ENCODE data around the gene CSNK1G1. TPM values are rescaled to one million over a fixed set of nuclear protein-coding genes. Genes with fewer than 3 reads are reported as not detected.

Gene CSNK1G1
- total and polyA plus RNA-seq, 10 donors, result 2.0 to 27.1 (median 19.3) TPM

DNA sequence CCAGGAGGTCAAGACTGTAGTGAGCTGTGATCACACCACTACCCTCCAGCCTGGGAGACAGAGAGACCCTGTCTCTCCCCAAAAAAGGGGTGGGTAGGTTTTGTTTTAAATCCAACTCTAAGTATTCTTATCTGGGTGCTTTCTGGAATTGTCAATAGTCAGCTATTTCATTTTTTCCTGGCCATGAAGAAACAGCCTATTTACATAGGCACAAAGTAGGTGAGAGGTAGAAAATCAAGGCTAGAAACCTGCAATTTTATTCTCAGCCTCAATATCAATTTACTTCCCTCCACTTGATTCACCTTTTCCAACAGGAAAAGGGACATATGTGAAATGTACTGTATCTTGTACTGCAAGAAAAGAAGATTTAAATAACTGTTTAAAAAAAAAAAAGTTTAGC lies 45.9 kb downstream of the CSNK1G1 start:
- H3K9me3 ChIP-seq, result no peaks in the 10 kb centered on the region
- TF ChIP-seq POLR2AphosphoS5 (IDR thresholded peaks at IDR 0.05) (no peak), CTCF (IDR thresholded peaks at IDR 0.05 in 8 of 11, conservative IDR thresholded peaks at IDR 0.05 in 3 of 11) (no peak), POLR2A (IDR thresholded peaks at IDR 0.05) (no peak)
- no peaks in the 10 kb centered on the region for H3K36me3 ChIP-seq
- no peak overlapping the region for H3K4me3 ChIP-seq
- no peak overlapping the region for H3K27ac ChIP-seq
- DNase-seq, result no peak
- intact Hi-C loops (cut with DNase I; ENCODE audit: low total_unique reads), result no loop called here
- H3K27me3 ChIP-seq (replicated peaks in 1 of 7), result no peaks in the 10 kb centered on the region
- no peaks in the 10 kb centered on the region for H3K4me1 ChIP-seq

DNA sequence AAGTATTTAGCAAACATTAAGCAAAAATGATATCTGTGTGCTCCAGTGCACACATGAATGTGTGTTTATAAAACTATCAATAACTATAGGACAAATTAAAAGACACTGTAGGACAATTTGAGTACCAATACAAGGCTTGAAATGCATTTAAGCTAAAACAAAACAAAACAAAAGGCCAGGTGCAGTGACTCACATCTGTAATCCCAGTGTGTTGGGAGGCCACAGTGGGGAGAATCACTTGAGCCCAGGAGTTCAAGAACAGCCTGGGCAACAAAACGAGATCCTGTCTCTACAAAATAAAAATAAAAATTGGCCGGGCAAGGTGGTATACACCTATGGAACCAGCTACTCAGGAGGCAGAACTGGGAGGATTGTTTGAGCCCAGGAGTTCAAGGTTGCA lies 50.7 kb downstream of the CSNK1G1 start:
- no peaks in the 10 kb centered on the region for H3K4me1 ChIP-seq
- no peaks in the 10 kb centered on the region for H3K27me3 ChIP-seq (replicated peaks in 1 of 7)
- peaks cover 0 to 24% (median 2%) of the 10 kb centered on the region in 6 donors for H3K36me3 ChIP-seq
- no peak overlapping the region for H3K4me3 ChIP-seq
- TF ChIP-seq CTCF (IDR thresholded peaks at IDR 0.05 in 8 of 11, conservative IDR thresholded peaks at IDR 0.05 in 3 of 11), result no peak
- TF ChIP-seq POLR2A (IDR thresholded peaks at IDR 0.05), result no peak
- TF ChIP-seq POLR2AphosphoS5 (IDR thresholded peaks at IDR 0.05), result no peak
- no peaks in the 10 kb centered on the region for H3K9me3 ChIP-seq
- no peak for DNase-seq
- no peak overlapping the region for H3K27ac ChIP-seq
- 71 to 98% (median 89%) methylated on average over 2 of the region's 2 CpGs for WGBS, 5 donors
- intact Hi-C loops (cut with DNase I; ENCODE audit: low total_unique reads), result no loop called here

- WGBS, 5 donors, result 85 to 98% (median 91%) methylated on average over 2 of the region's 2 CpGs
- TF ChIP-seq POLR2A (IDR thresholded peaks at IDR 0.05) (no peak), POLR2AphosphoS5 (IDR thresholded peaks at IDR 0.05) (no peak), CTCF (IDR thresholded peaks at IDR 0.05 in 8 of 11, conservative IDR thresholded peaks at IDR 0.05 in 3 of 11) (no peak)
- Histone ChIP-seq H3K27me3 (replicated peaks in 1 of 7) (no peaks in the 10 kb centered on the region), H3K9me3 (no peaks in the 10 kb centered on the region), H3K4me1 (peaks cover 0 to 21% (median 0%) of the 10 kb centered on the region in 6 donors), H3K27ac (no peak overlapping the region), H3K36me3 (peaks cover 0 to 4% (median 0%) of the 10 kb centered on the region in 6 donors), H3K4me3 (no peak overlapping the region)
- intact Hi-C loops (cut with DNase I; ENCODE audit: low total_unique reads), result no loop called here
- DNase-seq, result no peak
Observed at GRCh38 chr15:64289550-64289949, 66.4 kb downstream of the CSNK1G1 start.

- intact Hi-C loops (cut with DNase I; ENCODE audit: low total_unique reads), result no loop called here
- Histone ChIP-seq H3K4me1 (peaks cover 0 to 21% (median 0%) of the 10 kb centered on the region in 6 donors), H3K9me3 (no peaks in the 10 kb centered on the region), H3K4me3 (no peak overlapping the region), H3K27me3 (replicated peaks in 1 of 7) (no peaks in the 10 kb centered on the region), H3K27ac (no peak overlapping the region), H3K36me3 (peaks cover 0 to 4% (median 0%) of the 10 kb centered on the region in 6 donors)
- no peak for DNase-seq
- 94 to 98% (median 95%) methylated on average over 8 of the region's 8 CpGs for WGBS, 5 donors
- TF ChIP-seq POLR2AphosphoS5 (IDR thresholded peaks at IDR 0.05) (no peak), POLR2A (IDR thresholded peaks at IDR 0.05) (no peak), CTCF (IDR thresholded peaks at IDR 0.05 in 8 of 11, conservative IDR thresholded peaks at IDR 0.05 in 3 of 11) (no peak)
Observed at GRCh38 chr15:64288999-64289398, 67.0 kb downstream of the CSNK1G1 start.
